SU-DHL-6 (cell line): Measurements from ENCODE around the gene ZNF414.

Experiments
- H2AFZ ChIP-seq: fragments of 200-600 bp; sonication (generic); 2 replicates; pipeline ENCODE4 v1.6.1; 2014; ENCODE audit warnings: low read depth, mild to moderate bottlenecking, moderate library complexity, mixed read lengths, antibody characterized with exemption, low read length; ENCODE audit not compliant: severe bottlenecking
- H3F3A ChIP-seq: fragments of 200-600 bp; shearing (Covaris generic); 2 replicates; pipeline ENCODE4 v1.6.0; 2016; ENCODE audit warnings: antibody characterized with exemption, mild to moderate bottlenecking; ENCODE audit not compliant: insufficient read depth
- H3K27ac ChIP-seq: fragments of 200-600 bp; sonication (generic); 2 replicates; pipeline ENCODE4 v1.5.1; 2016; ENCODE audit warnings: low read depth, mild to moderate bottlenecking, low read length, moderate library complexity, mixed read lengths
- H3K27me3 ChIP-seq: fragments of 200-600 bp; sonication (generic), shearing (Covaris generic); 2 replicates; pipeline ENCODE4 v1.6.0; 2014; ENCODE audit warnings: mild to moderate bottlenecking, low read length
- H3K36me3 ChIP-seq: fragments of 200-600 bp; sonication (generic); 2 replicates; pipeline ENCODE4 v1.6.1; 2014; ENCODE audit warnings: mild to moderate bottlenecking, low read length, mixed read lengths
- H3K4me2 ChIP-seq: fragments of 300-600, 200-600 bp; shearing (Covaris generic), sonication (generic); 2 replicates; pipeline ENCODE4 v1.6.0; 2014; ENCODE audit warnings: low read length, low read depth, mild to moderate bottlenecking; ENCODE audit not compliant: poor library complexity, severe bottlenecking
- H3K4me3 ChIP-seq: fragments of 200-600 bp; sonication (generic); 2 replicates; pipeline ENCODE4 v1.5.1; 2014; ENCODE audit warnings: antibody characterized with exemption, low read length, mild to moderate bottlenecking, mixed read lengths; ENCODE audit not compliant: insufficient read depth, poor library complexity, severe bottlenecking
- H3K79me2 ChIP-seq: fragments of 200-600 bp; sonication (generic); 2 replicates; pipeline ENCODE4 v1.6.1; 2014; ENCODE audit warnings: mild to moderate bottlenecking, low read length, moderate library complexity; ENCODE audit not compliant: insufficient read depth
- H3K9ac ChIP-seq: fragments of 200-600 bp; sonication (generic); 2 replicates; pipeline ENCODE4 v1.7.0; 2014; ENCODE audit warnings: mild to moderate bottlenecking, low read length
- H3K9me2 ChIP-seq: fragments of 200-600 bp; sonication (generic); replicated peaks from 2 replicates; pipeline ENCODE4 v1.6.1; 2014; ENCODE audit warnings: low read length; ENCODE audit not compliant: insufficient read depth
- H3K9me3 ChIP-seq: fragments of 200-600 bp; sonication (generic); 2 replicates; pipeline ENCODE4 v1.6.1; 2014; ENCODE audit warnings: low read length, mixed read lengths; ENCODE audit not compliant: insufficient read depth
- H4K20me1 ChIP-seq: fragments of 200-600 bp; sonication (generic); 2 replicates; pipeline ENCODE4 v1.6.1; 2014; ENCODE audit warnings: low read depth, mild to moderate bottlenecking, antibody characterized with exemption, low read length, moderate library complexity, mixed read lengths
- EZH2phosphoT487 ChIP-seq: fragments of 200-600 bp; sonication (generic), shearing (Covaris generic); conservative IDR thresholded peaks from 2 replicates; pipeline ENCODE4 v1.6.1; 2018; ENCODE audit warnings: mild to moderate bottlenecking, antibody characterized with exemption, low read length, moderate library complexity, mixed read lengths
- TF ChIP-seq, protein P1 (sequence below): fragments of 200-600 bp; sonication (generic); IDR thresholded peaks from one replicate; pipeline ENCODE4 v1.5.1; 2017; ENCODE audit warnings: antibody characterized with exemption, mild to moderate bottlenecking, low read length, moderate library complexity; ENCODE audit not compliant: insufficient read depth, poor library complexity, severe bottlenecking

Gene ZNF414

DNA sequence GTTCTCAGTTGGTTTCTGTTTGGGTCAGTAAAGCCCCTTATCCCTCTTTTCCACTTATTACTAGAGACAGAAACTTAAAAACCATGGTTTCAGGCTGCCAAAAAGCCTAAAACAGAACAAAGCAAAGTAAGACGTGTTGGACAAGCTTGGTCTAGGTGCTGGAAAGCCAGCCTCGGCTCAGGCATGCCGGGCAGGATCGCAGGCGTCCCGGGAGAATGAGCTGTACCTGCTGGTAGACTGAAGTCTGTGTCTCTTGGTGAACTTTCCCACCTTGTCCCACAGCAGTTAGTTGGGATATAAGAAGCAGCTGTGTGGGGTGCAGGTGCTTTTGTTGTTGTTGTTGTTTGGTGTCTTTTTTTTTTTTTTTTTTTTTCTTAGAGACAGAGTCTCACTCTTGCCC, 32.4 kb downstream of the ZNF414 start:
- no peaks in the 10 kb centered on the region for H3K27me3 ChIP-seq
- peaks cover 19% of the 10 kb centered on the region; the same call in 1 of the 2 replicates for H4K20me1 ChIP-seq
- H2AFZ ChIP-seq, result no peak overlapping the region
- H3K4me3 ChIP-seq, result no peak overlapping the region
- H3K9ac ChIP-seq, result no peak overlapping the region
- peaks cover 11% of the 10 kb centered on the region; the same call in 1 of the 2 replicates for H3K36me3 ChIP-seq
- peaks cover 51% of the 10 kb centered on the region for H3K79me2 ChIP-seq
- no peak overlapping the region for H3K27ac ChIP-seq
- no peak overlapping the region for H3K4me2 ChIP-seq
- TF ChIP-seq, protein P1, sequence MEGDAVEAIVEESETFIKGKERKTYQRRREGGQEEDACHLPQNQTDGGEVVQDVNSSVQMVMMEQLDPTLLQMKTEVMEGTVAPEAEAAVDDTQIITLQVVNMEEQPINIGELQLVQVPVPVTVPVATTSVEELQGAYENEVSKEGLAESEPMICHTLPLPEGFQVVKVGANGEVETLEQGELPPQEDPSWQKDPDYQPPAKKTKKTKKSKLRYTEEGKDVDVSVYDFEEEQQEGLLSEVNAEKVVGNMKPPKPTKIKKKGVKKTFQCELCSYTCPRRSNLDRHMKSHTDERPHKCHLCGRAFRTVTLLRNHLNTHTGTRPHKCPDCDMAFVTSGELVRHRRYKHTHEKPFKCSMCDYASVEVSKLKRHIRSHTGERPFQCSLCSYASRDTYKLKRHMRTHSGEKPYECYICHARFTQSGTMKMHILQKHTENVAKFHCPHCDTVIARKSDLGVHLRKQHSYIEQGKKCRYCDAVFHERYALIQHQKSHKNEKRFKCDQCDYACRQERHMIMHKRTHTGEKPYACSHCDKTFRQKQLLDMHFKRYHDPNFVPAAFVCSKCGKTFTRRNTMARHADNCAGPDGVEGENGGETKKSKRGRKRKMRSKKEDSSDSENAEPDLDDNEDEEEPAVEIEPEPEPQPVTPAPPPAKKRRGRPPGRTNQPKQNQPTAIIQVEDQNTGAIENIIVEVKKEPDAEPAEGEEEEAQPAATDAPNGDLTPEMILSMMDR, result no peak
- no peak for TF ChIP-seq EZH2phosphoT487
- H3K9me3 ChIP-seq, result no peaks in the 10 kb centered on the region
- H3F3A ChIP-seq, result no peaks in the 10 kb centered on the region
- no peaks in the 10 kb centered on the region for H3K9me2 ChIP-seq

DNA sequence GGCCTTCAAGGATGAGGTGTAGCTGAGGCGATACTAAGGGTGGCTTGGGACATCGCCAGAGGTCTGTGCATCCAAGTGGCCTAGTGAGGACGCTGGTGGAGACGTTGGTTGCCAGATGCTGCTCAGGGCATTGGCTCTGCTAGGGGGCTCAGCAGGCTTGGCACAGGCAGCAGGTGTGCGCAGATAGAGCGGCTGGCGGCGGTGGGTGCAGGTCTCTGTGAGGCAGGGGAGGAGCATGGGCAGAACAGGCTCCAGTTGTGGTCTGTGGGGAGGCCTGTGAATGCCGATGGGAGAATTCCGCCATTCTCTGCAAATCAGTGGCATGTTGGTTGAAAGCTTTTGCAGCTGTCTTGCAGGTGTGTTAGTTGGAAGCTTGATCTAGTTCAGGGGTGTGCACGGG, 32.8 kb downstream of the ZNF414 start:
- H3K36me3 ChIP-seq, result peaks cover 15% of the 10 kb centered on the region; the same call in 1 of the 2 replicates
- TF ChIP-seq EZH2phosphoT487, result no peak
- TF ChIP-seq, protein P1, result no peak
- no peaks in the 10 kb centered on the region for H3K9me3 ChIP-seq
- H3K27me3 ChIP-seq, result no peaks in the 10 kb centered on the region
- no peak overlapping the region for H3K27ac ChIP-seq
- peaks cover 19% of the 10 kb centered on the region; the same call in 1 of the 2 replicates for H4K20me1 ChIP-seq
- H2AFZ ChIP-seq, result no peak overlapping the region
- H3K79me2 ChIP-seq, result peaks cover 54% of the 10 kb centered on the region
- H3K9ac ChIP-seq, result no peak overlapping the region
- no peak overlapping the region for H3K4me3 ChIP-seq
- no peaks in the 10 kb centered on the region for H3F3A ChIP-seq
- H3K4me2 ChIP-seq, result no peak overlapping the region
- H3K9me2 ChIP-seq, result no peaks in the 10 kb centered on the region

DNA sequence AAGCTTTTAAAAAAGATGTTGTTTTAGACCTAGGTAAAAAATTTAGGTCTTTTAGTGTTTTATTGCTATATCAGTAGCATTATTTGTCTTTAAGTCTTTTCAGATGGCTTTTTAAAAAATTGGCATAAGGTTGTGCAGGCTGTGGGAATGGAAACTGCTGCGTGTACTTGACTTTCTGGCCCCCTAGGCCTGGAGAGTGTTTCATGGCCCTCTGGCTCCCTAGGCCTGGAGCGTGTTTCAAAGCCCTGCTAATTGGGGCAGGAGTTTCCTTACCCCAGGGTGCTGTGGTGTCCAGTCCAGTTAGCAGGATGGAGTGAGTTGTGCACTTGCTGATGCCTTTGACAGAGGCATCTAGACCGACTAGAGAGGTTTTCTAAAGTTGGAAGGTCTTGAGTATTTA, 35.4 kb downstream of the ZNF414 start:
- peaks cover 75% of the 10 kb centered on the region for H3K79me2 ChIP-seq
- H3K36me3 ChIP-seq, result peaks cover 25% of the 10 kb centered on the region
- peaks cover 10% of the 10 kb centered on the region for H3F3A ChIP-seq
- H2AFZ ChIP-seq, result no peak overlapping the region
- no peak overlapping the region for H3K9ac ChIP-seq
- no peaks in the 10 kb centered on the region for H3K9me2 ChIP-seq
- TF ChIP-seq, protein P1, result no peak
- TF ChIP-seq EZH2phosphoT487, result no peak
- no peaks in the 10 kb centered on the region for H3K9me3 ChIP-seq
- no peak overlapping the region for H3K27ac ChIP-seq
- H3K4me2 ChIP-seq, result no peak overlapping the region
- H3K27me3 ChIP-seq, result no peaks in the 10 kb centered on the region
- no peak overlapping the region for H3K4me3 ChIP-seq
- H4K20me1 ChIP-seq, result peaks cover 19% of the 10 kb centered on the region; the same call in 1 of the 2 replicates
